Measurements from ENCODE around the gene DOCK2.

The DOCK2 gene

DNA sequence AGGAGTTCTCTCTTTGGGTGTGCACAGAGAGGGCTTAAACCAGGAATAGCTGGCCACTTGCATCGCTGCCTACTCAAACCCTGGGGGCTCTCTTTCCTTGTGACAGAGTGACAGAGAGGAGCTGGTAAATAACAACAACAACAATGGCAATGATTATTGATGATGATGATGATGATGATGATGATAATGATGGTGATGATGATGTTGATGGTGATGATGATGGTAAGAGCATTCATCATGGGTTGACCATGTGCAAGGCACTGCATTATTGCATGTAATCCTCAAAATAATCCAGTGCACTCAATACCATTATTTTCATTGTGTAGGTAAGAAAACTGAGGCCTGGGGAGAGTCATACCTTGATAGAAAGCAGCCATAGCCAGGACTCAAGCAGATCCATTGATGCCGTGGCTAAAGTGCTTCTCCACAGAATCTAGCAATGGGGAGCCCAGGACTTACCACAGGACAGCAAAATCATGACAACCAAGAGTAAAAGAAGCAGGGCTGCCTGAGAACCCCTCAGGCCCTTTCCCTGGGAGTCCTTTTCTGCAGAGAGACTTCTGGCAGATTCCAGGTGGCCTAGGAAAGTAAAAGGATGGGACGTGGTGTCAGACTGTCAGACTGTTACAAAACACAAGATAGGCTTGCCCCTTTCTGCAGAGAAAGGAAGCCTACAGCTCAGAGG lies 473.5 kb downstream of the DOCK2 start:
- Histone ChIP-seq H3F3A (ENCODE audit: insufficient read depth, low read length) (no peaks in the 10 kb centered on the region), H3K79me2 (ENCODE audit: low read length) (no peaks in the 10 kb centered on the region), H3K27ac (ENCODE audit: low read length) (no peak overlapping the region), H3K9ac (ENCODE audit: low read length) (no peak overlapping the region), H3K36me3 (replicated peaks; ENCODE audit: insufficient read depth, low read length) (no peaks in the 10 kb centered on the region), H3K4me2 (ENCODE audit: low read depth, low read length) (no peak overlapping the region), H3K27me3 (replicated peaks; ENCODE audit: insufficient read depth, low read length) (no peaks in the 10 kb centered on the region), H4K20me1 (ENCODE audit: insufficient read depth, low read length) (no peaks in the 10 kb centered on the region), H3K4me1 (ENCODE audit: low read length) (no peaks in the 10 kb centered on the region), H2AFZ (ENCODE audit: low read length) (no peak overlapping the region), H3K4me3 (ENCODE audit: low read length) (no peak overlapping the region), H3K9me2 (replicated peaks; ENCODE audit: insufficient read depth, low read length) (no peaks in the 10 kb centered on the region), H3K9me3 (replicated peaks; ENCODE audit: insufficient read depth, low read length) (no peaks in the 10 kb centered on the region)
- no peak for TF ChIP-seq EZH2 (optimal IDR thresholded peaks at IDR 0.05; ENCODE audit: low read depth, low read length)
- TF ChIP-seq, protein P1, sequence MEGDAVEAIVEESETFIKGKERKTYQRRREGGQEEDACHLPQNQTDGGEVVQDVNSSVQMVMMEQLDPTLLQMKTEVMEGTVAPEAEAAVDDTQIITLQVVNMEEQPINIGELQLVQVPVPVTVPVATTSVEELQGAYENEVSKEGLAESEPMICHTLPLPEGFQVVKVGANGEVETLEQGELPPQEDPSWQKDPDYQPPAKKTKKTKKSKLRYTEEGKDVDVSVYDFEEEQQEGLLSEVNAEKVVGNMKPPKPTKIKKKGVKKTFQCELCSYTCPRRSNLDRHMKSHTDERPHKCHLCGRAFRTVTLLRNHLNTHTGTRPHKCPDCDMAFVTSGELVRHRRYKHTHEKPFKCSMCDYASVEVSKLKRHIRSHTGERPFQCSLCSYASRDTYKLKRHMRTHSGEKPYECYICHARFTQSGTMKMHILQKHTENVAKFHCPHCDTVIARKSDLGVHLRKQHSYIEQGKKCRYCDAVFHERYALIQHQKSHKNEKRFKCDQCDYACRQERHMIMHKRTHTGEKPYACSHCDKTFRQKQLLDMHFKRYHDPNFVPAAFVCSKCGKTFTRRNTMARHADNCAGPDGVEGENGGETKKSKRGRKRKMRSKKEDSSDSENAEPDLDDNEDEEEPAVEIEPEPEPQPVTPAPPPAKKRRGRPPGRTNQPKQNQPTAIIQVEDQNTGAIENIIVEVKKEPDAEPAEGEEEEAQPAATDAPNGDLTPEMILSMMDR (IDR thresholded peaks at IDR 0.05; ENCODE audit: low read length) = no peak
- TF ChIP-seq EZH2phosphoT487 (IDR thresholded peaks at IDR 0.05; ENCODE audit: low read length) = no peak
- no peak for DNase-seq

DNA sequence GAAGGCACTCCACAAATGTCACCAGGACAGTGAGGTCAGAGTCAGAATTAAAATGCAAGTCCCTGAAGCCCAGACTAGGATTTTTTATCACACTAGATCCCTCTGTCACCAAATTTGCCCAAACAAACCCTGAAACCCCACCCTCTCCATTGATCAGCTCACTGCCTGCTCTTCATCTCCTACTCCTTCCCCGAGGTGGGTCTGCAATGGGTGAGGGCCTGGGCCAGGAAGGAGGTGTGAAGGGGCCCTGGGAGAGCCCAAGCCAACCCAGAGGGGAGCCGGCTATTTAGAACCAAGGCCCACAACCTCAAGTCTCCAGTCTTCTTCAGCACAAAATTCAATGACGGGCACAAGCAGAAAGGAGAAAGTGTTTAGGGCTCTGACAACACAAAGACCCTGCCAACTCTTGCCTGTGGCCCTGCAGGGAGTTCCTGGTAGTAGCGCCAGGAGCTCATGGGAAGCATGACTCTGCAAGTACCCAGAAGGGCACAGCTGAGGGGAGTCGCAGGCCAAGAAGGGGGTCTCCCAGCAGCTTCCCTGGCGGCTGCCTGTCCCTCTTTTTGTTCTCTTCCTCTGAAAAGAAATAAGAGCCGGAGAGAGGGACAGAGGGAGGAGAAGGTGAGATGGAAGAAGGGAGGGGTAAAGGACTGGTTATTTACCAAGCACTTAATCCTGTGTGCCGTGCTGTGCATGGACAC lies 474.2 kb downstream of the DOCK2 start:
- Histone ChIP-seq H3K4me2 (ENCODE audit: low read depth, low read length) (no peak overlapping the region), H3K27me3 (replicated peaks; ENCODE audit: insufficient read depth, low read length) (no peaks in the 10 kb centered on the region), H3K9me3 (replicated peaks; ENCODE audit: insufficient read depth, low read length) (no peaks in the 10 kb centered on the region), H2AFZ (ENCODE audit: low read length) (no peak overlapping the region), H3K36me3 (replicated peaks; ENCODE audit: insufficient read depth, low read length) (no peaks in the 10 kb centered on the region), H3K27ac (ENCODE audit: low read length) (no peak overlapping the region), H3F3A (ENCODE audit: insufficient read depth, low read length) (no peaks in the 10 kb centered on the region), H3K4me1 (ENCODE audit: low read length) (no peaks in the 10 kb centered on the region), H3K9ac (ENCODE audit: low read length) (no peak overlapping the region), H3K79me2 (ENCODE audit: low read length) (no peaks in the 10 kb centered on the region), H3K9me2 (replicated peaks; ENCODE audit: insufficient read depth, low read length) (no peaks in the 10 kb centered on the region), H4K20me1 (ENCODE audit: insufficient read depth, low read length) (no peaks in the 10 kb centered on the region), H3K4me3 (ENCODE audit: low read length) (no peak overlapping the region)
- no peak for DNase-seq
- TF ChIP-seq EZH2 (optimal IDR thresholded peaks at IDR 0.05; ENCODE audit: low read depth, low read length) (no peak), EZH2phosphoT487 (IDR thresholded peaks at IDR 0.05; ENCODE audit: low read length) (no peak)
- TF ChIP-seq, protein P1 (IDR thresholded peaks at IDR 0.05; ENCODE audit: low read length) = no peak

DNA sequence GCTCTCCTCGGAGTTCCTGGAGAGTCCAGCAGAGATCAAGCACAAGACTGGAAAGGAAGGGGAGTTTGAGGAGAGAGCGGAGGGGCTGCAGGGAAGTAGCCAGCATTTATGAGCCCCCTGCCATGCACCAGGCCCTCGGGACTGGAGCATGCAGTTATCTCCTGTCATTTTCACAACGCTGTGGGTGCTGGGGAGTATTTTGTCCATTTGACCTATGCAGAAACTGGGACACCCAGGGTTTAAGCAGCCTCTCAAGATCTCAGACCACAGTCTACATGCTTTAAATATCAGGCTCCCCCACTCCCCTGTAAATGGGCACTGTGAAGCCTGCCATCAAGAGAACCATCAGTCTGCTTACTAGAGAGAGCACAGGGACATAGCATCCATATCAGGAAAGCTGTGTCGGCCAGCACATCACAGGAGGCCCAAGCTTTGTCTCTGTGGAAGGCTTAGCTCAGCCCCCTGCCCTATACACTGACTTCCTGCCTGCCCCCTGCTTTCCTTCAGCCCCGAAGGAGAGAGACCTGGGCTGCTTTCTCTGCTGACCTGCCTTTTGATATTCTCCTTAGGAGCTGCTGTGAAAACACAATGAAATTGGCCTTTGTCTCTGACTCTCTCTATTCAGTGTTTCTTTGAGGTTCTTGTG lies 475.9 kb downstream of the DOCK2 start:
- Histone ChIP-seq H3K9me3 (replicated peaks; ENCODE audit: insufficient read depth, low read length) (no peaks in the 10 kb centered on the region), H3K27ac (ENCODE audit: low read length) (no peak overlapping the region), H3K27me3 (replicated peaks; ENCODE audit: insufficient read depth, low read length) (no peaks in the 10 kb centered on the region), H3F3A (ENCODE audit: insufficient read depth, low read length) (no peaks in the 10 kb centered on the region), H3K79me2 (ENCODE audit: low read length) (no peaks in the 10 kb centered on the region), H3K4me2 (ENCODE audit: low read depth, low read length) (no peak overlapping the region), H4K20me1 (ENCODE audit: insufficient read depth, low read length) (no peaks in the 10 kb centered on the region), H2AFZ (ENCODE audit: low read length) (no peak overlapping the region), H3K4me3 (ENCODE audit: low read length) (no peak overlapping the region), H3K4me1 (ENCODE audit: low read length) (no peaks in the 10 kb centered on the region), H3K36me3 (replicated peaks; ENCODE audit: insufficient read depth, low read length) (no peaks in the 10 kb centered on the region), H3K9me2 (replicated peaks; ENCODE audit: insufficient read depth, low read length) (no peaks in the 10 kb centered on the region), H3K9ac (ENCODE audit: low read length) (no peak overlapping the region)
- no peak for DNase-seq
- TF ChIP-seq, protein P1 (IDR thresholded peaks at IDR 0.05; ENCODE audit: low read length) = no peak
- no peak for TF ChIP-seq EZH2 (optimal IDR thresholded peaks at IDR 0.05; ENCODE audit: low read depth, low read length)
- TF ChIP-seq EZH2phosphoT487 (IDR thresholded peaks at IDR 0.05; ENCODE audit: low read length) = no peak

All from MM.1S (cell line).